ENCODE measurements around the gene ARMH4. TPM values are rescaled to one million over a fixed set of nuclear protein-coding genes. Genes with fewer than 3 reads are reported as not detected.

The ARMH4 gene
- total and polyA plus RNA-seq, 10 of the 15 experiments (the other 5 are each of a cell fraction or from before 2014, with no cell fraction given), result 0.50 to 0.97 (median 0.60) TPM; not detected in 7

DNA sequence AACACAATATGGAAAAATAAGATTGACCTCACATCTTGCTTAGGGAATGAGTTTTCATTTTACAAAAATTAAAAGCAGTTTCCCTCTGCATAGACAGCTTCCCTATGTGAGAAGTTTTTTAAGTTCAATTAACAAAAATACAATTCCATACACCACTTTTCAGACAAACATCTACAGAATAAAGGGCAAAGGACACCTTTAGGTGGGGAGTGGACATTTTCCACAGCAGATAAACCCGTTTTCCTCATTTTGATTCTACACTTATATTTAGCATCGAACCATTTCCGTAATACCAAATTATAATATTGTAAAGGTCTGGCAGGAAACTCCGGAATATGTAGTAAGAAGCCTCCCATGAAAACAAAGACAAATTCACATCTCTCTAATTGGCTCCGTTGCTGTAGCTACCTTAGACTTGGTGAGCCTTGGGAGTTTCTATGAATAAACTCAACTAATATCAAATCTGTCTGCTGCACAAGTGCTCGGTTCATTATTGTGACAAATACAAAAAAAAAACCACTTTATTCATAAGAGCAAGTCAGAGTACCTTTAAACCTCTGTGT is 1.7 kb downstream of the ARMH4 start:
- no peak overlapping the region for H3K4me2 ChIP-seq (ENCODE audit: control insufficient read depth, insufficient read depth)
- intact Hi-C loops (cut with micrococcal nuclease; ENCODE audit: unreplicated experiment) (no loop called here), in situ Hi-C loops (cut with MboI) (no loop called here)
- peaks cover 9 to 16% of the 10 kb centered on the region in 2 experiments; a peak in 2 of 4 replicates for H3K27me3 ChIP-seq (replicated peaks in 1 of 2; ENCODE audit: control insufficient read depth in 2 of 2, insufficient read depth in 2 of 2, low read length in 1 of 2)
- no peak overlapping the region for H3K9ac ChIP-seq (ENCODE audit: control insufficient read depth, insufficient read depth, low read length)
- DNase-seq (ENCODE audit: low read depth, low spot score) (no peak), FAIRE-seq (no peak), ATAC-seq (no peak)
- H3K27ac ChIP-seq (ENCODE audit: control insufficient read depth, insufficient read depth), result no peak overlapping the region
- no peaks in the 10 kb centered on the region for H3K79me2 ChIP-seq (ENCODE audit: control insufficient read depth, insufficient read depth, low read length)
- H3K36me3 ChIP-seq (ENCODE audit: control insufficient read depth in 2 of 2, insufficient read depth in 2 of 2, low read length in 1 of 2), result no peaks in the 10 kb centered on the region
- BruUV-seq (replicated peaks), result no TSS peak
- ChIA-PET RAD21 (ENCODE audit: unreplicated experiment) (no interaction called here), CTCF (no interaction called here), SMC1A (ENCODE audit: uncharacterized antibody, unreplicated experiment) (no interaction called here), POLR2A (no interaction called here)
- TF ChIP-seq, protein P1, sequence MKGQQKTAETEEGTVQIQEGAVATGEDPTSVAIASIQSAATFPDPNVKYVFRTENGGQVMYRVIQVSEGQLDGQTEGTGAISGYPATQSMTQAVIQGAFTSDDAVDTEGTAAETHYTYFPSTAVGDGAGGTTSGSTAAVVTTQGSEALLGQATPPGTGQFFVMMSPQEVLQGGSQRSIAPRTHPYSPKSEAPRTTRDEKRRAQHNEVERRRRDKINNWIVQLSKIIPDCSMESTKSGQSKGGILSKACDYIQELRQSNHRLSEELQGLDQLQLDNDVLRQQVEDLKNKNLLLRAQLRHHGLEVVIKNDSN (IDR thresholded peaks at IDR 0.05; ENCODE audit: borderline replicate concordance, extremely low read length, insufficient read depth, low read depth, low read length), result no peak
- TF ChIP-seq WRNIP1 (IDR thresholded peaks at IDR 0.05; ENCODE audit: borderline replicate concordance, low read depth, low read length), result no peak
- no peak for TF ChIP-seq MYB (IDR thresholded peaks at IDR 0.05; ENCODE audit: borderline replicate concordance, low read depth, low read length)
- TF ChIP-seq NFYB (IDR thresholded peaks at IDR 0.05; ENCODE audit: insufficient read depth, low read depth, low read length), result no peak
- TF ChIP-seq TAF1 (IDR thresholded peaks at IDR 0.05; ENCODE audit: borderline replicate concordance, low read depth, low read length), result no peak
- no peak for TF ChIP-seq POLR2AphosphoS2 (IDR thresholded peaks at IDR 0.05; ENCODE audit: low read depth, low read length)
- no peak for TF ChIP-seq STAT3 (IDR thresholded peaks at IDR 0.05; ENCODE audit: low read depth, low read length)
- no peak for TF ChIP-seq RBBP5 (conservative IDR thresholded peaks at IDR 0.05)
- TF ChIP-seq YY1 (IDR thresholded peaks at IDR 0.05; ENCODE audit: low read depth, low read length), result no peak
- TF ChIP-seq, protein P2, sequence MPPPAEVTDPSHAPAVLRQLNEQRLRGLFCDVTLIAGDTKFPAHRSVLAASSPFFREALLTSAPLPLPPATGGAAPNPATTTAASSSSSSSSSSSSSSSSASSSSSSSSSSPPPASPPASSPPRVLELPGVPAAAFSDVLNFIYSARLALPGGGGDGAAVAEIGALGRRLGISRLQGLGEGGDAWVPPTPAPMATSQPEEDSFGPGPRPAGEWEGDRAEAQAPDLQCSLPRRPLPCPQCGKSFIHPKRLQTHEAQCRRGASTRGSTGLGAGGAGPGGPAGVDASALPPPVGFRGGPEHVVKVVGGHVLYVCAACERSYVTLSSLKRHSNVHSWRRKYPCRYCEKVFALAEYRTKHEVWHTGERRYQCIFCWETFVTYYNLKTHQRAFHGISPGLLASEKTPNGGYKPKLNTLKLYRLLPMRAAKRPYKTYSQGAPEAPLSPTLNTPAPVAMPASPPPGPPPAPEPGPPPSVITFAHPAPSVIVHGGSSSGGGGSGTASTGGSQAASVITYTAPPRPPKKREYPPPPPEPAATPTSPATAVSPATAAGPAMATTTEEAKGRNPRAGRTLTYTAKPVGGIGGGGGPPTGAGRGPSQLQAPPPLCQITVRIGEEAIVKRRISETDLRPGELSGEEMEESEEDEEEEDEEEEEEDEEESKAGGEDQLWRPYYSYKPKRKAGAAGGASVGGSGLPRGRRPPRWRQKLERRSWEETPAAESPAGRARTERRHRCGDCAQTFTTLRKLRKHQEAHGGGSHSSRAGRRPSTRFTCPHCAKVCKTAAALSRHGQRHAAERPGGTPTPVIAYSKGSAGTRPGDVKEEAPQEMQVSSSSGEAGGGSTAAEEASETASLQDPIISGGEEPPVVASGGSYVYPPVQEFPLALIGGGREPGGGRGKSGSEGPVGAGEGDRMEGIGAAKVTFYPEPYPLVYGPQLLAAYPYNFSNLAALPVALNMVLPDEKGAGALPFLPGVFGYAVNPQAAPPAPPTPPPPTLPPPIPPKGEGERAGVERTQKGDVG (CRISPR knock-in tag; IDR thresholded peaks at IDR 0.05), result no peak
- TF ChIP-seq PAX8 (IDR thresholded peaks at IDR 0.05), result no peak
- no peak for TF ChIP-seq GATAD2B (conservative IDR thresholded peaks at IDR 0.05; ENCODE audit: low read depth)
- no peak for TF ChIP-seq GABPA (IDR thresholded peaks at IDR 0.05; ENCODE audit: low read depth)
- no peak for TF ChIP-seq NR2C2 (IDR thresholded peaks at IDR 0.05; ENCODE audit: borderline replicate concordance, control insufficient read depth, insufficient read length, low read depth)
- no peak for TF ChIP-seq ZNF384 (IDR thresholded peaks at IDR 0.05; ENCODE audit: borderline replicate concordance, low read depth, low read length)
- TF ChIP-seq, protein P3, sequence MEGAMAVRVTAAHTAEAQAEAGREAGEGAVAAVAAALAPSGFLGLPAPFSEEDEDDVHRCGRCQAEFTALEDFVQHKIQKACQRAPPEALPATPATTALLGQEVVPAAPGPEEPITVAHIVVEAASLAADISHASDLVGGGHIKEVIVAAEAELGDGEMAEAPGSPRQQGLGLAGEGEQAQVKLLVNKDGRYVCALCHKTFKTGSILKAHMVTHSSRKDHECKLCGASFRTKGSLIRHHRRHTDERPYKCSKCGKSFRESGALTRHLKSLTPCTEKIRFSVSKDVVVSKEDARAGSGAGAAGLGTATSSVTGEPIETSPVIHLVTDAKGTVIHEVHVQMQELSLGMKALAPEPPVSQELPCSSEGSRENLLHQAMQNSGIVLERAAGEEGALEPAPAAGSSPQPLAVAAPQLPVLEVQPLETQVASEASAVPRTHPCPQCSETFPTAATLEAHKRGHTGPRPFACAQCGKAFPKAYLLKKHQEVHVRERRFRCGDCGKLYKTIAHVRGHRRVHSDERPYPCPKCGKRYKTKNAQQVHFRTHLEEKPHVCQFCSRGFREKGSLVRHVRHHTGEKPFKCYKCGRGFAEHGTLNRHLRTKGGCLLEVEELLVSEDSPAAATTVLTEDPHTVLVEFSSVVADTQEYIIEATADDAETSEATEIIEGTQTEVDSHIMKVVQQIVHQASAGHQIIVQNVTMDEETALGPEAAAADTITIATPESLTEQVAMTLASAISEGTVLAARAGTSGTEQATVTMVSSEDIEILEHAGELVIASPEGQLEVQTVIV (IDR thresholded peaks at IDR 0.05; ENCODE audit: borderline replicate concordance, partially characterized antibody), result no peak
- no peak for TF ChIP-seq IRF4 (IDR thresholded peaks at IDR 0.05; ENCODE audit: low read depth, low read length)
- H3K4me1 ChIP-seq (ENCODE audit: control insufficient read depth, insufficient read depth, low read length), result no peaks in the 10 kb centered on the region; the same call in 1 of the 2 replicates
- H2AFZ ChIP-seq (ENCODE audit: control insufficient read depth, low read depth, low read length), result no peak overlapping the region
- no peaks in the 10 kb centered on the region for H3K9me3 ChIP-seq (replicated peaks; ENCODE audit: control insufficient read depth, insufficient read depth, low read length)
- no peak overlapping the region for H3K4me3 ChIP-seq
- no peaks in the 10 kb centered on the region for H4K20me1 ChIP-seq (ENCODE audit: control insufficient read depth, insufficient read depth)
- 62% methylated on average over 6 of the region's 6 CpGs for WGBS (ENCODE audit: insufficient coverage, insufficient replicate concordance, low lambda C conversion rate, missing lambda C conversion rate)
